Thyroid gland (tissue), 4 donors: Measurements from ENCODE around the gene PLCB1.

Experiments used
- POLR2A ChIP-seq, 2 donors: fragments of 450-650 bp; IDR thresholded peaks; one replicate each; pipeline ENCODE4 v1.6.1; 2017; ENCODE audit warnings: antibody characterized with exemption in 2 of 2, mild to moderate bottlenecking in 2 of 2, moderate library complexity in 1 of 2
- TF ChIP-seq, protein P1 (sequence below), 6 experiments: fragments of 200-600 bp in 3 of 6; fragments of 450-650 bp in 3 of 6; sonication (generic) in 3 of 6; IDR thresholded peaks; one replicate each; pipeline ENCODE4 v1.5.1; 2016 to 2019; ENCODE audit warnings: antibody characterized with exemption in 6 of 6, mild to moderate bottlenecking in 2 of 6, inconsistent platforms in 1 of 6, moderate library complexity in 1 of 6

DNA sequence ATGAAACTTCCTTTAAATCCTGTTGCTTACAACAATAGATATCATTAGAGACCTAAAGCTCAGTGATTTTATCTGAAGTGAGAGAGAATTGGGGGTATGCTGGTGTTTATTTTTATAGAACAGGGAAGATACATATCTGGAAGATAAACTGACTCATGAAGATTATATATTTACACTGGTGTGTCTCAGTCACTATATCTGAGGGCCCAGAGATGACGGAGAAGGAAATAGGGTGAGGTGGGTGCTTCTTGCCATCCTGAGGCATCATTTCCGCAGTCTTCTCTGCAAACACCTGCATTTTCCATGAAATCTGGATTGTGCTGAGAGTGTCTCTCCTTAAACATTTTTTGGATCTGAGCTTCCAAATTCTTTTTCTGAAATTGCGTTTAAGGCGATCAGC, 5.9 kb upstream of the PLCB1 start:
- no peak for TF ChIP-seq POLR2A (IDR thresholded peaks at IDR 0.05)
- TF ChIP-seq, protein P1, sequence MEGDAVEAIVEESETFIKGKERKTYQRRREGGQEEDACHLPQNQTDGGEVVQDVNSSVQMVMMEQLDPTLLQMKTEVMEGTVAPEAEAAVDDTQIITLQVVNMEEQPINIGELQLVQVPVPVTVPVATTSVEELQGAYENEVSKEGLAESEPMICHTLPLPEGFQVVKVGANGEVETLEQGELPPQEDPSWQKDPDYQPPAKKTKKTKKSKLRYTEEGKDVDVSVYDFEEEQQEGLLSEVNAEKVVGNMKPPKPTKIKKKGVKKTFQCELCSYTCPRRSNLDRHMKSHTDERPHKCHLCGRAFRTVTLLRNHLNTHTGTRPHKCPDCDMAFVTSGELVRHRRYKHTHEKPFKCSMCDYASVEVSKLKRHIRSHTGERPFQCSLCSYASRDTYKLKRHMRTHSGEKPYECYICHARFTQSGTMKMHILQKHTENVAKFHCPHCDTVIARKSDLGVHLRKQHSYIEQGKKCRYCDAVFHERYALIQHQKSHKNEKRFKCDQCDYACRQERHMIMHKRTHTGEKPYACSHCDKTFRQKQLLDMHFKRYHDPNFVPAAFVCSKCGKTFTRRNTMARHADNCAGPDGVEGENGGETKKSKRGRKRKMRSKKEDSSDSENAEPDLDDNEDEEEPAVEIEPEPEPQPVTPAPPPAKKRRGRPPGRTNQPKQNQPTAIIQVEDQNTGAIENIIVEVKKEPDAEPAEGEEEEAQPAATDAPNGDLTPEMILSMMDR (IDR thresholded peaks at IDR 0.05), result no peak
